Measurements from ENCODE around the gene PTGER3.
"Not testable (repeated sequence)": the region's sequence is repeated elsewhere in the genome, so short reads cannot be mapped to it uniquely, and the experiment has no call there.

Gene PTGER3

GRCh38 chr1:71014178-71014579 is 33.4 kb downstream of the PTGER3 start:
- no peak for DNase-seq (ENCODE audit: low read depth in 2 of 3, low spot score in 2 of 3)

- DNase-seq (ENCODE audit: low read depth in 2 of 3, low spot score in 2 of 3) = no peak
Observed at GRCh38 chr1:71002709-71003475, 44.7 kb downstream of the PTGER3 start.

GRCh38 chr1:71001624-71002023 is 46.0 kb downstream of the PTGER3 start:
- DNase-seq (ENCODE audit: low read depth in 2 of 3, low spot score in 2 of 3) = no peak

GRCh38 chr1:70997793-70998192 is 49.8 kb downstream of the PTGER3 start:
- no peak for DNase-seq (ENCODE audit: low read depth in 2 of 3, low spot score in 2 of 3)

- DNase-seq (ENCODE audit: low read depth in 2 of 3, low spot score in 2 of 3) = no peak
Observed at GRCh38 chr1:70994753-70995268, 52.8 kb downstream of the PTGER3 start.

GRCh38 chr1:70993798-70994197 is 53.8 kb downstream of the PTGER3 start:
- no peak for DNase-seq (ENCODE audit: low read depth in 2 of 3, low spot score in 2 of 3)

- DNase-seq (ENCODE audit: low read depth in 2 of 3, low spot score in 2 of 3) = no peak
Observed at GRCh38 chr1:70992521-70992920, 55.1 kb downstream of the PTGER3 start.

- DNase-seq (ENCODE audit: low read depth in 2 of 3, low spot score in 2 of 3) = no peak
Observed at GRCh38 chr1:70990469-70991253, 57.0 kb downstream of the PTGER3 start.

- no peak for DNase-seq (ENCODE audit: low read depth in 2 of 3, low spot score in 2 of 3)
Observed at GRCh38 chr1:70987497-70987896, 60.1 kb downstream of the PTGER3 start.

GRCh38 chr1:70985776-70986225 is 61.8 kb downstream of the PTGER3 start:
- not testable (repeated sequence) for DNase-seq (ENCODE audit: low read depth in 2 of 3, low spot score in 2 of 3)

GRCh38 chr1:70985278-70985677 is 62.3 kb downstream of the PTGER3 start:
- DNase-seq (ENCODE audit: low read depth in 2 of 3, low spot score in 2 of 3) = not testable (repeated sequence)

- DNase-seq (ENCODE audit: low read depth in 2 of 3, low spot score in 2 of 3) = no peak
Observed at GRCh38 chr1:70980361-70980760, 67.3 kb downstream of the PTGER3 start.

GRCh38 chr1:70979881-70980280 is 67.7 kb downstream of the PTGER3 start:
- no peak for DNase-seq (ENCODE audit: low read depth in 2 of 3, low spot score in 2 of 3)

- DNase-seq (ENCODE audit: low read depth in 2 of 3, low spot score in 2 of 3) = no peak
Observed at GRCh38 chr1:70979313-70979712, 68.3 kb downstream of the PTGER3 start.

- DNase-seq (ENCODE audit: low read depth in 2 of 3, low spot score in 2 of 3) = no peak
Observed at GRCh38 chr1:70978623-70979022, 69.0 kb downstream of the PTGER3 start.

GRCh38 chr1:70977575-70977974 is 70.0 kb downstream of the PTGER3 start:
- no peak for DNase-seq (ENCODE audit: low read depth in 2 of 3, low spot score in 2 of 3)

- no peak for DNase-seq (ENCODE audit: low read depth in 2 of 3, low spot score in 2 of 3)
Observed at GRCh38 chr1:70977041-70977440, 70.6 kb downstream of the PTGER3 start.

- no peak for DNase-seq (ENCODE audit: low read depth in 2 of 3, low spot score in 2 of 3)
Observed at GRCh38 chr1:70973754-70974153, 73.9 kb downstream of the PTGER3 start.

- no peak for DNase-seq (ENCODE audit: low read depth in 2 of 3, low spot score in 2 of 3)
Observed at GRCh38 chr1:70970407-70970806, 77.2 kb downstream of the PTGER3 start.

GRCh38 chr1:70966018-70966638 is 81.5 kb downstream of the PTGER3 start:
- DNase-seq (ENCODE audit: low read depth in 2 of 3, low spot score in 2 of 3) = no peak

- no peak for DNase-seq (ENCODE audit: low read depth in 2 of 3, low spot score in 2 of 3)
Observed at GRCh38 chr1:70963374-70963773, 84.2 kb downstream of the PTGER3 start.
